Measurements from ENCODE around the gene KCNC2. TPM values are rescaled to one million over a fixed set of nuclear protein-coding genes. Genes with fewer than 3 reads are reported as not detected.

KCNC2 gene
- total RNA-seq, 1 experiment from 2014 or later, result not detected

GRCh38 chr12:74999474-74999873 lies 210.2 kb downstream of the KCNC2 start:
- no peak for TF ChIP-seq EZH2 (IDR thresholded peaks at IDR 0.05; ENCODE audit: borderline replicate concordance, low read depth, low read length, poor library complexity, severe bottlenecking)
- TF ChIP-seq, protein P1, sequence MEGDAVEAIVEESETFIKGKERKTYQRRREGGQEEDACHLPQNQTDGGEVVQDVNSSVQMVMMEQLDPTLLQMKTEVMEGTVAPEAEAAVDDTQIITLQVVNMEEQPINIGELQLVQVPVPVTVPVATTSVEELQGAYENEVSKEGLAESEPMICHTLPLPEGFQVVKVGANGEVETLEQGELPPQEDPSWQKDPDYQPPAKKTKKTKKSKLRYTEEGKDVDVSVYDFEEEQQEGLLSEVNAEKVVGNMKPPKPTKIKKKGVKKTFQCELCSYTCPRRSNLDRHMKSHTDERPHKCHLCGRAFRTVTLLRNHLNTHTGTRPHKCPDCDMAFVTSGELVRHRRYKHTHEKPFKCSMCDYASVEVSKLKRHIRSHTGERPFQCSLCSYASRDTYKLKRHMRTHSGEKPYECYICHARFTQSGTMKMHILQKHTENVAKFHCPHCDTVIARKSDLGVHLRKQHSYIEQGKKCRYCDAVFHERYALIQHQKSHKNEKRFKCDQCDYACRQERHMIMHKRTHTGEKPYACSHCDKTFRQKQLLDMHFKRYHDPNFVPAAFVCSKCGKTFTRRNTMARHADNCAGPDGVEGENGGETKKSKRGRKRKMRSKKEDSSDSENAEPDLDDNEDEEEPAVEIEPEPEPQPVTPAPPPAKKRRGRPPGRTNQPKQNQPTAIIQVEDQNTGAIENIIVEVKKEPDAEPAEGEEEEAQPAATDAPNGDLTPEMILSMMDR (conservative IDR thresholded peaks at IDR 0.05; ENCODE audit: low read depth, low read length), result no peak
- ChIA-PET POLR2A (ENCODE audit: low non-redundant PET) (no interaction called here), CTCF (no interaction called here)
- H3K9me3 ChIP-seq (ENCODE audit: low read depth, low read length, poor library complexity, severe bottlenecking), result no peaks in the 10 kb centered on the region
- no TSS peak for BruUV-seq (replicated peaks)
- intact Hi-C loops (cut with micrococcal nuclease; ENCODE audit: unreplicated experiment), result no loop called here
- H3K36me3 ChIP-seq (ENCODE audit: insufficient read depth, low read length, poor library complexity, severe bottlenecking), result no peaks in the 10 kb centered on the region
- H3K4me3 ChIP-seq (ENCODE audit: low read depth, low read length, poor library complexity, severe bottlenecking), result no peak overlapping the region
- no peak overlapping the region for H3K27ac ChIP-seq (ENCODE audit: low read depth, low read length, poor library complexity, severe bottlenecking)
- no peaks in the 10 kb centered on the region for H3K27me3 ChIP-seq (replicated peaks; ENCODE audit: insufficient read depth, low read depth, low read length, poor library complexity)
- H3K4me1 ChIP-seq (ENCODE audit: insufficient read depth, low read length, poor library complexity, severe bottlenecking), result no peaks in the 10 kb centered on the region
- no peak for DNase-seq (ENCODE audit: low spot score)

Other genes with a start within 250 kb of the KCNC2 start
- gene CAPS2, start 120.5 kb upstream of the KCNC2 start, total RNA-seq (2021), result 10.4 and 13.2 TPM in 2 replicates
- gene GLIPR1L1, start 124.8 kb upstream of the KCNC2 start, total RNA-seq (2021), result not detected in 2 replicates
- 0.28 TPM in 1 of 2 replicates, not detected in the other for gene GLIPR1L2, start 181.2 kb upstream of the KCNC2 start, total RNA-seq (2021)

All from A673 (cell line).